Muscle of arm (tissue), 12 donors: ENCODE data around the gene FLAD1. TPM values are rescaled to one million over a fixed set of nuclear protein-coding genes. Genes with fewer than 3 reads are reported as not detected.
"Not testable (repeated sequence)": the region's sequence is repeated elsewhere in the genome, so short reads cannot be mapped to it uniquely, and the experiment has no call there.

Experiments used
- DNase-seq: peaks from one replicate; pipeline ENCODE4 v3.0.0-alpha.2; 2013
- polyA plus RNA-seq, 12 donors: library from polyadenylated mRNA; unstranded; fragments of 120-200 nt; gene quantifications; one replicate each; pipeline ENCODE4 v1.2.1, GENCODE V29; 2013; ENCODE audit not compliant: insufficient read length in 12 of 12

The FLAD1 gene
- polyA plus RNA-seq, 12 donors: 13.1 to 23.6 (median 19.7) TPM; not detected in 1

- no peak for DNase-seq
Measured at GRCh38 chr1:154964359-154964758, 18.8 kb upstream of the FLAD1 start.

- no peak for DNase-seq
Measured at GRCh38 chr1:154966111-154966510, 17.0 kb upstream of the FLAD1 start.

GRCh38 chr1:154967331-154967950 lies 15.7 kb upstream of the FLAD1 start:
- DNase-seq: no peak

GRCh38 chr1:154968731-154969130 lies 14.4 kb upstream of the FLAD1 start:
- no peak for DNase-seq

GRCh38 chr1:154969246-154969645 lies 13.9 kb upstream of the FLAD1 start:
- DNase-seq: no peak

- peak; percentile 51 for DNase-seq
Measured at GRCh38 chr1:154969860-154970452, 13.2 kb upstream of the FLAD1 start.

- DNase-seq: peak; percentile 97
Measured at GRCh38 chr1:154970631-154971340, 12.4 kb upstream of the FLAD1 start, which contains the start of gene SHC1. TSS of gene SHC1 (minus strand) at chr1:154970747. CDS start at chr1:154970526, 221 bp downstream.

GRCh38 chr1:154971341-154971998 lies 11.7 kb upstream of the FLAD1 start:
- no peak for DNase-seq

GRCh38 chr1:154972213-154972516 lies 11.0 kb upstream of the FLAD1 start:
- DNase-seq: no peak

- DNase-seq: peak; percentile 32
Measured at GRCh38 chr1:154972517-154973343, 10.4 kb upstream of the FLAD1 start.

GRCh38 chr1:154973344-154974101 lies 9.6 kb upstream of the FLAD1 start:
- peak; percentile 94 for DNase-seq

- DNase-seq: peak; percentile 99
Measured at GRCh38 chr1:154974102-154974807, 8.9 kb upstream of the FLAD1 start, which contains the start of gene CKS1B. TSS of gene CKS1B (plus strand) at chr1:154974681. CDS start at chr1:154974746, 65 bp downstream.

GRCh38 chr1:154974808-154975408 lies 8.2 kb upstream of the FLAD1 start:
- peak; percentile 99 for DNase-seq

- peak; percentile 51 for DNase-seq
Measured at GRCh38 chr1:154975409-154976059, 7.6 kb upstream of the FLAD1 start.

- not testable (repeated sequence) for DNase-seq
Measured at GRCh38 chr1:154977762-154978161, 5.4 kb upstream of the FLAD1 start.

GRCh38 chr1:154978360-154978759 lies 4.8 kb upstream of the FLAD1 start:
- no peak for DNase-seq

GRCh38 chr1:154982341-154982740 lies 803 bp upstream of the FLAD1 start:
- DNase-seq: no peak

GRCh38 chr1:154983776-154984466 lies 777 bp downstream of the FLAD1 start:
- no peak for DNase-seq

- DNase-seq: not testable (repeated sequence)
Measured at GRCh38 chr1:154986736-154987135, 3.6 kb downstream of the FLAD1 start.
